ENCODE data around the gene B3GNT2.
"Not testable (repeated sequence)": the region's sequence is repeated elsewhere in the genome, so short reads cannot be mapped to it uniquely, and the experiment has no call there.

B3GNT2 gene

DNA sequence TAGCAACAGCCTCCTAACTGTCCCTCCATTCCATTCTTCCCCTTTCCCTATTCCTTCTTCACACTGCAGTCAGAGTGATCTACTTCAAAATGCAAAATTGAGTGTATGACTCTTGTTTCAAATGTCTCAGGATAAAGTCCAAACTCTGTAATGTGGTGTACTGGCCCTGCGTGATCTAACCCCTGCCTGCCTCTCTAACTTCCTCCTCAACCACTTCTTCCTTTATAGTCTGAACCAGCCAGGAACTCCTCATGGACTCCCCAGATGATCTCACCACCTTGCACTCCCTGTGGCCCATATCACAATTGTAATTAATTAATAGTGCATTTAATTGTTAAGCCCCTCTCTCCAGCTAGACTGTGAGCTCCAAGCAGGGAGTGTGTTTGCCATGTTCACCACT, 3.1 kb upstream of the B3GNT2 start:
- ChIA-PET POLR2A (ENCODE audit: low non-redundant PET) (no interaction called here), CTCF (no interaction called here)
- no peak overlapping the region for H3K27ac ChIP-seq
- TF ChIP-seq, protein P1, sequence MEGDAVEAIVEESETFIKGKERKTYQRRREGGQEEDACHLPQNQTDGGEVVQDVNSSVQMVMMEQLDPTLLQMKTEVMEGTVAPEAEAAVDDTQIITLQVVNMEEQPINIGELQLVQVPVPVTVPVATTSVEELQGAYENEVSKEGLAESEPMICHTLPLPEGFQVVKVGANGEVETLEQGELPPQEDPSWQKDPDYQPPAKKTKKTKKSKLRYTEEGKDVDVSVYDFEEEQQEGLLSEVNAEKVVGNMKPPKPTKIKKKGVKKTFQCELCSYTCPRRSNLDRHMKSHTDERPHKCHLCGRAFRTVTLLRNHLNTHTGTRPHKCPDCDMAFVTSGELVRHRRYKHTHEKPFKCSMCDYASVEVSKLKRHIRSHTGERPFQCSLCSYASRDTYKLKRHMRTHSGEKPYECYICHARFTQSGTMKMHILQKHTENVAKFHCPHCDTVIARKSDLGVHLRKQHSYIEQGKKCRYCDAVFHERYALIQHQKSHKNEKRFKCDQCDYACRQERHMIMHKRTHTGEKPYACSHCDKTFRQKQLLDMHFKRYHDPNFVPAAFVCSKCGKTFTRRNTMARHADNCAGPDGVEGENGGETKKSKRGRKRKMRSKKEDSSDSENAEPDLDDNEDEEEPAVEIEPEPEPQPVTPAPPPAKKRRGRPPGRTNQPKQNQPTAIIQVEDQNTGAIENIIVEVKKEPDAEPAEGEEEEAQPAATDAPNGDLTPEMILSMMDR (conservative IDR thresholded peaks at IDR 0.05; ENCODE audit: low read depth) = no peak
- DNase-seq (ENCODE audit: low spot score) = no peak

DNA sequence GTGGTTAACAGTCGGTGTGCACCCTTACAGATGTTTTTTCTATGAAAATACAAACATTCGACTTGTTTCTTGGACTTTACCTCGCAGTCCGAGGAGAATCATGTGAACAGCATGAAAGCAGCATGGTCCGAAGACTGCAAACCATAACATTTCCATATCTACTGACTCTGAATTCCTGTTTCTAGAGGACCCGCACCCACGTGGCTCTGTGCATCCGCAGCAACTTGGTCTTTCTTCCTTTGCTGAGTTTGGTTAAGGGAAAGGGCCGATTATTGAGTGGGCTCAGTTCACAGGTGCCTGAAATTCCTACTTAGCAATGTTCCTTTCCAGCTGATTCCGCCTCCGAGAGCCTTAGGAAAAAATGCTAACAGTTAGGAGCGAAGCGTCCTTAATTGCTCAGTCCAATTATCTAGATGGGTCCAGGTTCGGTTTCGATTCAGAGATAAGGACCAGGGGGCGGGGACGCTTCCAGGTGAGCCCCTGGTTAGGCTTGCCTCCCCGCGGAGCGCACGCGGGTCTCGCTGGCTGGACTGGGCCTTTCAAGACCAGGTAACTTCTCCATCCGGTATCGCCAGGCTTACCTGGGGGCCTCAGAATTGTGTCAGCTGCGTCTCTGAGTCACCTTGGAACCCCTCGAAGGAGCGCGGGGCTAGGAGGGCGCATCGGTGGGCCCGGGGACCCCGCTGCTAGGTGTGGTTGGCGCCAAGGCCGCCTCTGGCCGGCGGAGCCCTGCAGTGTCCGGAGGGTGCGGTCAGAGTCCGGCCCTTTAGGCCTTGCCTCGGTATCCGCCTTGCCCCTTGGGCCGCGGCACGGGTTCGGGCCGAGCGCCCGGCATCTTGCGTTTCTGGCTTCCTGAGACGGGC, 1.1 kb upstream of the B3GNT2 start:
- TF ChIP-seq, protein P1 (conservative IDR thresholded peaks at IDR 0.05; ENCODE audit: low read depth) = no peak
- no peak for DNase-seq (ENCODE audit: low spot score)
- H3K27ac ChIP-seq = peak overlapping the region; percentile 87
- CTCF ChIA-PET = no interaction called here
- POLR2A ChIA-PET (ENCODE audit: low non-redundant PET) = no interaction called here

DNA sequence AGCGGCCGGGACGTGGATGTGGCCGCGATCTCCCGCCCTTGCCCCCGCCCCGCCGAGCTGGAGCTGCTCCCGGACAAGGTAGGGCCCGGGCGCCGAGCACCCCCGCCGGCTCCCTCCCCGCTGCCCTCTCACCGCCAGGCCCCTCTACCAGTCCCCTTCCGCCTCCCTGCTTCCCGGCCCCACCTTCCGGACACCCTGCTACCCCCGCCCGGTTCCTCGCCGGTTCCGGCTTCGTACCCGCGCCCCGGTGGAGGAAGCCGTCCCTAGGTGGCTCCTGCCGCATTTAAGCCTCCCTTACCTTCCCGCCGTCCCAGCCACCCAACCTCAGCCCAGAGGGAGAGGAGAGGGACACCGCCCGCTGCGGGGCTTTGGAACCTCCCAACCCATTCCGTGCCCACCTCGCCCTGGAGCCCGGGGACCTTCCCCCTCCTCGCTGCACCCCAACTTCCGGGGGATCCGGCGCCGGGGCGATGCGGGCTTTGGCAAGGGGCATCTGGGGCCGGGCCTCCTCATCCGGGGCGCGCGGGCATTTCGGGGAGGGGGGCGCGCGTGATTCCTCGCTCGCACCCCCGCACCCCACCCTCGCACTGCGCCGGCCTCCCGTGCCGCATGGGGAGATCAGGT, 475 bp downstream of the B3GNT2 start:
- TF ChIP-seq, protein P1 (conservative IDR thresholded peaks at IDR 0.05; ENCODE audit: low read depth) = no peak
- peak; percentile 46 for DNase-seq (ENCODE audit: low spot score)
- H3K27ac ChIP-seq = peak overlapping the region; percentile 87
- ChIA-PET POLR2A (ENCODE audit: low non-redundant PET) (no interaction called here), CTCF (interaction anchor here (0.6 kb wide), 1 partner anchor 209 kb away, joined by 4 read pairs; no protein-coding TSS in a partner anchor)

DNA sequence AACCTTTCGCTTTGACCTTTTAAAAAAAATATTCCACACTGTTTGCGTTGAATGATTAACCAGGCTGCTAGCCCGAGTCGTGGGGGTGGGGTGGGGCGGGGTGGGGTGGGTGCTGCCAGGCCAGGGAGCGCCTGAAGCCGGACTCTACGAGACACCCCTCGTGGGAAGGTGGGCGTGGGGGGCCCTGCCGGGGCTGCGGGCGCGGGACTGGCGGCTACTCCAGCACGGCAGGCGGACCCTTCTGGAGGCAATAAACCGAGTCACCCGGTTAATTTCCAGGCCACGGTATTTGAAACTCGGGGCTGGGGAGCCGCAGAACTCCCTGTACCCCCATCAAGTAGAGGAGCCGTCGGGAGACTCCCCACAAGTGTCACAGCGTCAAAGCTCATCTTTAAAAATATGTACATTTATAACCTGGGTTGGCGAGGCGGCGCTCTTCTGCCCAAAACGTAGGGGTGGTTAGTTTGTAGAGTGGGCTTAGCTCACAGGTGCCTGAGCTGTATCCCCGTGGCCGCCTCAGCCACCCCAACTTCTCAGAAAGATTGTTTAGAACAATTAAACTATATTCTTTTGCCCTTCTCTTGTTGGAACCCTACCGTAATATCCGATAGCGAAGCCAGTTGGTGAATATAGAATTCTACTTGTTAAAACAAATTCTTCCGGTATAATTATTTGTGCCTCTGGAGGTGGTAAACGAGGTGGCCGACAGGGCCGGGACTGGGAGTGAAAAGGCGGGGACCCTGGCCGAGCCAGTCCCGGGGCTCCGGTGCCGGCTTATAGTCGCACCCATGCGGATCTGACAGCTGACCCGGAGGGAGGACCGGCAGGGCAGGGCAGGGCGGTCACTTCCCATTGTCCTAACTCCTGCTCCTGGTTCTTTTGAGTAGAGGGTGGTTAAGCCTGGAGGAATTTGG, 1.4 kb downstream of the B3GNT2 start:
- TF ChIP-seq, protein P1 (conservative IDR thresholded peaks at IDR 0.05; ENCODE audit: low read depth) = no peak; the same call in 1 of the 2 replicates
- H3K27ac ChIP-seq = peak overlapping the region; percentile 87
- POLR2A ChIA-PET (ENCODE audit: low non-redundant PET) = no interaction called here
- CTCF ChIA-PET = no interaction called here
- peak; percentile 36 for DNase-seq (ENCODE audit: low spot score)

DNA sequence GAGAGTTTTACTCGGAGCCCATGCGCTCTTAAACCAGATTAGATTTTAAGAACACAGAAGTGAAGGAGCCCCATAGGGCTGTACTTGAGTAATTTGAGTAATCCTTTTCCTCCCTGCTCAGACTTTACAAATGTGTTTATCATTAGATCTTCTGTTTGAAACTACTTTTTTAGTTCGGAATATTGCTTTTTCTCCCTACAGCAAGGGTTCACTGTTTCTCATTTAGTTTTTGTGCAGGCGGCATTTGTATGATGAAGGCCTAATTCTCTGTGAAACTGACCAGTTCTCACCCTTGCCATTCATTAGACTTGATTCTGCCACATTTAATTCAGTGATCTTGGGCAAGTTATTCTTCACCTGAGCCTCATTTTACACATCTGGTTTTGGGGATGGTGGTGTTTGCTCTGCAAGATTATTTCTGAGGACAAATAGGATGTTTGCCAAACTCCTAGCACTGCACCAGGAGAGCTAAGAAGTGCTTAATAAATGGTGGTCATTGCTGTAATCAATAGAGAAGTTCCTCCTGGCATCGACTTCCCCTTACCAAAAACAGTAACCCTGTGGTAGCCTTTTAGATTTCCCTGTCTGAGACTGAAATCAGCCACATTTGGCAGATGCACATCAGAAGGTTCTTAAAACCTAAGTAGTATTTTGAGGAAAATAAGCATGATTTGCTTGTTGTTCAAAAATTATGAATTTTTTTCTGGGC, 2.2 kb downstream of the B3GNT2 start:
- ChIA-PET CTCF (no interaction called here), POLR2A (ENCODE audit: low non-redundant PET) (no interaction called here)
- DNase-seq (ENCODE audit: low spot score) = no peak
- H3K27ac ChIP-seq = peak overlapping the region; percentile 87; the same call in 1 of the 2 replicates
- TF ChIP-seq, protein P1 (conservative IDR thresholded peaks at IDR 0.05; ENCODE audit: low read depth) = no peak

DNA sequence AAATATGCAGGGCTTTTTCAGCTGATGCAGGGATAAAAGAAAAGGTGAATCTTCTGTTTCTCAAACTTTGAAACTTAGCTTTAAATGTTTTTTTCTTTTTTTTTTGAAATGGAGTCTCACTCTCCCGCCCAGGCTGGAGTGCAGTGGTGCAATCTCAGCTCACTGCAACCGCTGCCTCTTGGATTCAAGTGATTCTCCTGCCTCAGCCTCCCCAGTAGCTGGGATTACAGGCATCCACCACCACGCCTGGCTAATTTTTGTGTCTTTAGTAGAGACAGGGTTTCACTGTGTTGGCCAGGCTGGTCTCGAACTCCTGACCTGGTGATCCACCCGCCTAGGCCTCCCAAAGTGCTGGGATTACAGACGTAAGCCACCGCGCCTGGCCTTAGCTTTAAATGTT, 2.9 kb downstream of the B3GNT2 start:
- CTCF ChIA-PET; POLR2A ChIA-PET (ENCODE audit: low non-redundant PET); DNase-seq (ENCODE audit: low spot score); H3K27ac ChIP-seq: not testable (repeated sequence)
